SW 1271 (cell line): ENCODE results near the gene COPB1.

Experiments used
- DNase-seq, 2 experiments: peaks; one replicate each; lab custom pipeline; 2025; lab: John Stamatoyannopoulos, UW

COPB1 gene

GRCh38 chr11:14513800-14514199, 14.2 kb upstream of the COPB1 start:
- no peak for DNase-seq

- DNase-seq: no peak
Measured at GRCh38 chr11:14506532-14506931, 6.9 kb upstream of the COPB1 start.

GRCh38 chr11:14503023-14503422, 3.4 kb upstream of the COPB1 start:
- no peak for DNase-seq

GRCh38 chr11:14502039-14502438, 2.4 kb upstream of the COPB1 start:
- DNase-seq: no peak

GRCh38 chr11:14500181-14500651, 605 bp upstream of the COPB1 start:
- DNase-seq: peak in 1 of 2 experiments; percentile 80

- peak in 1 of 2 experiments; percentile 13 for DNase-seq
Measured at GRCh38 chr11:14499178-14499559, 442 bp downstream of the COPB1 start.

GRCh38 chr11:14480716-14481115, 18.9 kb downstream of the COPB1 start:
- no peak for DNase-seq

- no peak for DNase-seq
Measured at GRCh38 chr11:14471127-14471526, 28.5 kb downstream of the COPB1 start.

GRCh38 chr11:14463623-14464022, 36.0 kb downstream of the COPB1 start:
- no peak for DNase-seq

- no peak for DNase-seq
Measured at GRCh38 chr11:14460147-14460546, 39.5 kb downstream of the COPB1 start.

- DNase-seq: no peak
Measured at GRCh38 chr11:14458377-14458776, 41.2 kb downstream of the COPB1 start.

- no peak for DNase-seq
Measured at GRCh38 chr11:14455648-14456430, 43.8 kb downstream of the COPB1 start.

- DNase-seq: peak in 1 of 2 experiments; percentile 44
Measured at GRCh38 chr11:14454861-14455632, 44.6 kb downstream of the COPB1 start.

- no peak for DNase-seq
Measured at GRCh38 chr11:14451825-14452224, 47.8 kb downstream of the COPB1 start.

- DNase-seq: no peak
Measured at GRCh38 chr11:14449302-14449714, 50.3 kb downstream of the COPB1 start.

- DNase-seq: no peak
Measured at GRCh38 chr11:14448240-14448639, 51.4 kb downstream of the COPB1 start.

- DNase-seq: peak in 1 of 2 experiments; percentile 19
Measured at GRCh38 chr11:14446701-14447169, 52.9 kb downstream of the COPB1 start.

- peak in 1 of 2 experiments; percentile 32 for DNase-seq
Measured at GRCh38 chr11:14445542-14446530, 53.8 kb downstream of the COPB1 start.

GRCh38 chr11:14444441-14445189, 55.0 kb downstream of the COPB1 start:
- DNase-seq: no peak

GRCh38 chr11:14443638-14444037, 56.0 kb downstream of the COPB1 start:
- no peak for DNase-seq
